HG03439 (cell line): ENCODE data around the gene TIMM44.
"Not testable (repeated sequence)": the region's sequence is repeated elsewhere in the genome, so short reads cannot be mapped to it uniquely, and the experiment has no call there.

Source experiments
- ATAC-seq: cut with Tn5 transposase; IDR thresholded peaks from one replicate; pipeline ENCODE4 v1.9.1; 2021; ENCODE audit warnings: mild to moderate bottlenecking, moderate library complexity; ENCODE audit not compliant: unreplicated experiment

The TIMM44 gene

GRCh38 chr19:7902796-7903243, 40.6 kb downstream of the TIMM44 start:
- ATAC-seq = no peak

GRCh38 chr19:7901337-7901736, 42.1 kb downstream of the TIMM44 start:
- ATAC-seq = no peak

- no peak for ATAC-seq
These were observed 42.5 kb downstream of the TIMM44 start for GRCh38 chr19:7900931-7901330.

GRCh38 chr19:7900401-7900870, 43.0 kb downstream of the TIMM44 start:
- ATAC-seq = no peak

GRCh38 chr19:7899751-7900378, 43.6 kb downstream of the TIMM44 start:
- ATAC-seq = no peak

GRCh38 chr19:7898967-7899366, 44.5 kb downstream of the TIMM44 start:
- no peak for ATAC-seq

- no peak for ATAC-seq
These were observed 46.2 kb downstream of the TIMM44 start for GRCh38 chr19:7897292-7897691.

- no peak for ATAC-seq
These were observed 47.9 kb downstream of the TIMM44 start for GRCh38 chr19:7895565-7895964.

- no peak for ATAC-seq
These were observed 48.7 kb downstream of the TIMM44 start for GRCh38 chr19:7894612-7895309.

- ATAC-seq = not testable (repeated sequence)
These were observed 49.9 kb downstream of the TIMM44 start for GRCh38 chr19:7893362-7894101.

- no peak for ATAC-seq
These were observed 54.6 kb downstream of the TIMM44 start for GRCh38 chr19:7888826-7889217.

- no peak for ATAC-seq
These were observed 55.2 kb downstream of the TIMM44 start, which contains the start of gene LRRC8E for GRCh38 chr19:7888145-7888825. TSS of gene LRRC8E (plus strand) at chr19:7888510. CDS start at chr19:7895604, 7,094 bp downstream.

- ATAC-seq = no peak
These were observed 55.9 kb downstream of the TIMM44 start for GRCh38 chr19:7887408-7888144.

- ATAC-seq = no peak
These were observed 57.6 kb downstream of the TIMM44 start for GRCh38 chr19:7885818-7886217.

- ATAC-seq = no peak
These were observed 59.5 kb downstream of the TIMM44 start for GRCh38 chr19:7883796-7884570.

- no peak for ATAC-seq
These were observed 60.4 kb downstream of the TIMM44 start for GRCh38 chr19:7883105-7883504.

GRCh38 chr19:7881910-7882309, 61.6 kb downstream of the TIMM44 start:
- ATAC-seq = no peak

GRCh38 chr19:7879836-7880235, 63.6 kb downstream of the TIMM44 start:
- no peak for ATAC-seq

GRCh38 chr19:7879111-7879807, 64.2 kb downstream of the TIMM44 start:
- ATAC-seq = no peak
